ENCODE data around the gene CBL.

Gene CBL

GRCh38 chr11:119205574-119206510 lies at the start of gene CBL:
Gene CBL, plus strand, starts transcription at chr11:119206339. Its CDS starts 79 bp downstream, at chr11:119206418.
- TF ChIP-seq, protein P1, sequence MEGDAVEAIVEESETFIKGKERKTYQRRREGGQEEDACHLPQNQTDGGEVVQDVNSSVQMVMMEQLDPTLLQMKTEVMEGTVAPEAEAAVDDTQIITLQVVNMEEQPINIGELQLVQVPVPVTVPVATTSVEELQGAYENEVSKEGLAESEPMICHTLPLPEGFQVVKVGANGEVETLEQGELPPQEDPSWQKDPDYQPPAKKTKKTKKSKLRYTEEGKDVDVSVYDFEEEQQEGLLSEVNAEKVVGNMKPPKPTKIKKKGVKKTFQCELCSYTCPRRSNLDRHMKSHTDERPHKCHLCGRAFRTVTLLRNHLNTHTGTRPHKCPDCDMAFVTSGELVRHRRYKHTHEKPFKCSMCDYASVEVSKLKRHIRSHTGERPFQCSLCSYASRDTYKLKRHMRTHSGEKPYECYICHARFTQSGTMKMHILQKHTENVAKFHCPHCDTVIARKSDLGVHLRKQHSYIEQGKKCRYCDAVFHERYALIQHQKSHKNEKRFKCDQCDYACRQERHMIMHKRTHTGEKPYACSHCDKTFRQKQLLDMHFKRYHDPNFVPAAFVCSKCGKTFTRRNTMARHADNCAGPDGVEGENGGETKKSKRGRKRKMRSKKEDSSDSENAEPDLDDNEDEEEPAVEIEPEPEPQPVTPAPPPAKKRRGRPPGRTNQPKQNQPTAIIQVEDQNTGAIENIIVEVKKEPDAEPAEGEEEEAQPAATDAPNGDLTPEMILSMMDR (IDR thresholded peaks at IDR 0.05; ENCODE audit: borderline replicate concordance, control extremely low read depth, extremely low read depth, insufficient read depth, missing control alignments), result peak; percentile 79
- in situ Hi-C loops (cut with MboI; ENCODE audit: low sequenced_read_pairs, unreplicated experiment), result no loop called here
- peak; percentile 96 for DNase-seq (ENCODE audit: low spot score)

GRCh38 chr11:119156496-119156895 lies 49.6 kb upstream of the CBL start:
- in situ Hi-C loops (cut with MboI; ENCODE audit: low sequenced_read_pairs, unreplicated experiment), result no loop called here
- TF ChIP-seq, protein P1 (IDR thresholded peaks at IDR 0.05; ENCODE audit: borderline replicate concordance, control extremely low read depth, extremely low read depth, insufficient read depth, missing control alignments), result no peak
- no peak for DNase-seq (ENCODE audit: low spot score)

DNA sequence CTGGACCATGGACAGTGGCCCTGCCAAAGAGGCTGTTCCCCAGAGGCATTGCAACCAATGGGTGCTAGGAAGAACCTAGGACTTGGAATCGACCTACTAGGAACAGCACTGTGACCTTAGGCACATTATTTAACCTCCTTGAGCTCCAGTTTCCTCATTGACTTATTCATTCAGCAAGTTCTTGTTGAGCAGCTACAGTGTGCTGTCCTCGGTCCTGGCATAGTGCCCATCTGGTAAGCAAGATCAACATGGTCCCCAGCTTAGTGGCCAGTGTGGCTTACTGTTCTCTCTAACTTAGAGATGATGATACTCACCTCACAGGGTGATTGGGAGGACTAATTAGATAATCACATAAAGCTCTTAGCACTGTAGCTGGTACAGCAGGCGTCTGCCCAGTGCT lies 49.1 kb upstream of the CBL start:
- DNase-seq (ENCODE audit: low spot score), result no peak
- in situ Hi-C loops (cut with MboI; ENCODE audit: low sequenced_read_pairs, unreplicated experiment), result no loop called here
- TF ChIP-seq, protein P1 (IDR thresholded peaks at IDR 0.05; ENCODE audit: borderline replicate concordance, control extremely low read depth, extremely low read depth, insufficient read depth, missing control alignments), result no peak

DNA sequence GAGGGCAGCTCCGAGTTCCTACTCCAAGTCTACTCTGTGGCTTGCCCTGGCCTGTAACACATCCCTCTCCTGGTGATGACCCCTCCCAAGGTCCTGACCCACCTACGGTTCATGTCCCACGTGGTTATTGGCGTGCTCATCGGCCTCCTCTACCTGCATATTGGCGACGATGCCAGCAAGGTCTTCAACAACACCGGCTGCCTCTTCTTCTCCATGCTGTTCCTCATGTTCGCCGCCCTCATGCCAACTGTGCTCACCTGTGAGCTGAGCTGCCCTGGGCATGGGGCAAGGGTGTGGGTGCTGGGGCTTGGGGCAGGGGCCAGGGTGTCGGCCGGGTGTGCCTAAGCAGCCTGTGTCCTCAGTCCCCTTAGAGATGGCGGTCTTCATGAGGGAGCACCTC lies 47.7 kb upstream of the CBL start:
- TF ChIP-seq, protein P1 (IDR thresholded peaks at IDR 0.05; ENCODE audit: borderline replicate concordance, control extremely low read depth, extremely low read depth, insufficient read depth, missing control alignments), result no peak
- in situ Hi-C loops (cut with MboI; ENCODE audit: low sequenced_read_pairs, unreplicated experiment), result no loop called here
- no peak for DNase-seq (ENCODE audit: low spot score)

DNA sequence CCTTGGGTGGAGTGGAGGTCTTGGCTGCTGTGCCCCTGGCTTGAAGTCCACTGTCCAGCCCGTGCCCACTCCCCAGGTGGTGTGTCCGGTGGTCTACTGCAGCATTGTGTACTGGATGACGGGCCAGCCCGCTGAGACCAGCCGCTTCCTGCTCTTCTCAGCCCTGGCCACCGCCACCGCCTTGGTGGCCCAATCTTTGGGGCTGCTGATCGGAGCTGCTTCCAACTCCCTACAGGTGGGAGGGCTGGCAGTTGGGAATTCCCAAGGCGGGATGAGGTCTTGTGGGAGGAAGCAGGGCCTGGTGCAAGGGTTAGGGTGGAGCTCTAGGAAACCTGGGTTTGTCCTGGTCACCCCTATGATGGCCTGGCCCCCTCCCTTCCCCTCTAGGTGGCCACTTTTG lies 46.0 kb upstream of the CBL start:
- TF ChIP-seq, protein P1 (IDR thresholded peaks at IDR 0.05; ENCODE audit: borderline replicate concordance, control extremely low read depth, extremely low read depth, insufficient read depth, missing control alignments), result no peak
- in situ Hi-C loops (cut with MboI; ENCODE audit: low sequenced_read_pairs, unreplicated experiment), result no loop called here
- DNase-seq (ENCODE audit: low spot score), result no peak

GRCh38 chr11:119161871-119162270 lies 44.3 kb upstream of the CBL start:
- in situ Hi-C loops (cut with MboI; ENCODE audit: low sequenced_read_pairs, unreplicated experiment), result no loop called here
- TF ChIP-seq, protein P1 (IDR thresholded peaks at IDR 0.05; ENCODE audit: borderline replicate concordance, control extremely low read depth, extremely low read depth, insufficient read depth, missing control alignments), result no peak
- DNase-seq (ENCODE audit: low spot score), result no peak
